Measurements from ENCODE around the gene PCDHGA1. TPM values are rescaled to one million over a fixed set of nuclear protein-coding genes. Genes with fewer than 3 reads are reported as not detected.

PCDHGA1 gene
- total and polyA plus RNA-seq, 2 of the 4 experiments (the other 2 are of a cell fraction) = 0.90 to 0.92 TPM

DNA sequence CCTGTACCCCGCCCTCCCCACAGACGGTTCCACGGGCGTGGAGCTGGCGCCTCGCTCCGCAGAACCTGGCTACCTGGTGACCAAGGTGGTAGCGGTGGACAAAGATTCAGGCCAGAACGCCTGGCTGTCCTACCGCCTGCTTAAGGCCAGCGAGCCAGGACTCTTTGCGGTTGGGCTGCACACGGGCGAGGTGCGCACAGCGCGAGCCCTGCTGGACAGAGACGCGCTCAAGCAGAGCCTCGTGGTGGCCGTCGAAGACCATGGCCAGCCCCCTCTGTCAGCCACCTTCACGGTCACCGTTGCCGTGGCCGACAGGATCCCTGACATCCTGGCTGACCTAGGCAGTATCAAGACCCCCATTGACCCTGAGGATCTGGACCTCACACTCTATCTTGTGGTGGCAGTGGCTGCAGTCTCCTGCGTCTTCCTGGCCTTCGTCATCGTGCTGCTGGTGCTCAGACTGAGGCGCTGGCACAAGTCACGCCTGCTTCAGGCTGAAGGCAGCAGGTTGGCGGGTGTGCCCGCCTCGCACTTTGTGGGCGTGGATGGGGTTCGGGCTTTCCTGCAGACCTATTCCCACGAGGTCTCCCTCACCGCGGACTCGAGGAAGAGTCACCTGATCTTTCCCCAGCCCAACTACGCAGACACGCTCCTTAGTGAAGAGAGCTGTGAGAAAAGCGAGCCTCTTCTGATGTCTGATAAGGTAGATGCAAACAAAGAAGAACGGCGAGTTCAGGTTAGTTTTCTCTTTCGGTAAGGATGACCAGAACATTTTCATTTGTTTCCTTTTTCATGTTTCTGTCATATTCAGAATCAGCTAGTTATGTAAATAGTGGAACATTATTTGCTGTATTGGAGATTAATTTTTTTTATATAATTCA, 35.9 kb downstream of the PCDHGA1 start:
- CTCF ChIA-PET = no interaction called here
- 24% methylated on average over 10 of the region's 46 CpGs; no CpG with 5 or more reads in 1 of the 2 experiments for WGBS, 2 experiments (ENCODE audit: extremely low coverage in 2 of 2, insufficient read length in 1 of 2)
- POLR2A ChIA-PET (ENCODE audit: unreplicated experiment) = no interaction called here
- Histone ChIP-seq H2BK5ac (ENCODE audit: low read depth, low read length, poor library complexity, severe bottlenecking) (no peak overlapping the region), H2BK120ac (ENCODE audit: low read depth, low read length) (no peak overlapping the region), H3K56ac (ENCODE audit: extremely low read depth, insufficient read depth, low read length) (no peak overlapping the region), H4K5ac (ENCODE audit: low read depth, low read length) (no peak overlapping the region), H3K9ac (ENCODE audit: low read depth, low read length) (no peak overlapping the region), H2BK20ac (ENCODE audit: low read depth, low read length) (no peak overlapping the region), H3K27me3 (ENCODE audit: control insufficient read depth, insufficient read depth, low read length) (peaks cover 2% of the 10 kb centered on the region; the same call in 1 of the 2 replicates), H3K4me1 (ENCODE audit: control insufficient read depth, insufficient read depth, low read length) (peaks cover 2% of the 10 kb centered on the region; the same call in 1 of the 2 replicates), H4K20me1 (ENCODE audit: insufficient read depth, low read length) (no peaks in the 10 kb centered on the region), H2AK9ac (replicated peaks; ENCODE audit: low read depth, low read length, poor library complexity) (no peak overlapping the region), H3K4me3 (ENCODE audit: insufficient read depth, low read depth, low read length) (no peak overlapping the region), H3K23ac (ENCODE audit: low read depth, low read length) (no peak overlapping the region), H2BK15ac (ENCODE audit: low read depth, low read length) (no peak overlapping the region), H3K27ac (ENCODE audit: insufficient read depth, low read length) (no peak overlapping the region), H4K8ac (ENCODE audit: low read depth in 2 of 2, low read length in 2 of 2) (no peak overlapping the region), H3K9me3 (ENCODE audit: control insufficient read depth, insufficient read depth, low read length) (peaks cover 51% of the 10 kb centered on the region), H2AFZ (replicated peaks; ENCODE audit: low read length, poor library complexity) (no peak overlapping the region), H2AK5ac (ENCODE audit: low read depth, low read length) (no peak overlapping the region), H3K4ac (ENCODE audit: low read depth, low read length) (no peak overlapping the region), H3K79me1 (ENCODE audit: low read depth in 1 of 2, low read length in 2 of 2) (peaks cover 0 to 3% of the 10 kb centered on the region in 2 experiments; a peak in 1 of 4 replicates), H4K91ac (ENCODE audit: insufficient read depth, low read depth, low read length) (no peak overlapping the region), H3K9me1 (ENCODE audit: insufficient read depth, low read length) (no peaks in the 10 kb centered on the region), H3K14ac (replicated peaks; ENCODE audit: low read depth, low read length) (no peak overlapping the region), H3K4me2 (ENCODE audit: low read depth, low read length) (no peak overlapping the region), H3K18ac (ENCODE audit: low read depth, low read length) (no peak overlapping the region), H3K36me3 (ENCODE audit: control insufficient read depth, insufficient read depth, low read length) (peaks cover 20% of the 10 kb centered on the region)
- no TSS peak for BruUV-seq (replicated peaks)
- no peak for DNase-seq
- ATAC-seq (ENCODE audit: low read depth) = no peak
- dilution Hi-C loops (cut with HindIII; ENCODE audit: low sequenced_read_pairs, unreplicated experiment) (no loop called here), intact Hi-C loops (cut with micrococcal nuclease) (no loop called here), in situ Hi-C loops (cut with MboI; ENCODE audit: low sequenced_read_pairs) (no loop called here)
- TF ChIP-seq SMC3 (IDR thresholded peaks at IDR 0.05; ENCODE audit: low read depth, low read length) (no peak), MXI1 (IDR thresholded peaks at IDR 0.05; ENCODE audit: borderline replicate concordance, low read depth, low read length) (no peak), POLR2A (IDR thresholded peaks at IDR 0.05; ENCODE audit: low read depth, low read length) (no peak), BHLHE40 (IDR thresholded peaks at IDR 0.05; ENCODE audit: low read depth, low read length) (no peak), MAFK (IDR thresholded peaks at IDR 0.05; ENCODE audit: low read depth, low read length) (no peak), CEBPB (IDR thresholded peaks at IDR 0.05; ENCODE audit: low read depth, low read length) (no peak), NFE2L2 (IDR thresholded peaks at IDR 0.05; ENCODE audit: low read depth, low read length) (no peak), MAZ (IDR thresholded peaks at IDR 0.05; ENCODE audit: borderline replicate concordance, low read depth, low read length) (no peak), RAD21 (IDR thresholded peaks at IDR 0.05; ENCODE audit: low read length) (no peak), FOS (IDR thresholded peaks at IDR 0.05; ENCODE audit: low read depth, low read length) (no peak), RFX5 (IDR thresholded peaks at IDR 0.05; ENCODE audit: low read depth, low read length) (no peak), RCOR1 (IDR thresholded peaks at IDR 0.05; ENCODE audit: insufficient replicate concordance, low read length) (no peak)
- TF ChIP-seq, protein P1, sequence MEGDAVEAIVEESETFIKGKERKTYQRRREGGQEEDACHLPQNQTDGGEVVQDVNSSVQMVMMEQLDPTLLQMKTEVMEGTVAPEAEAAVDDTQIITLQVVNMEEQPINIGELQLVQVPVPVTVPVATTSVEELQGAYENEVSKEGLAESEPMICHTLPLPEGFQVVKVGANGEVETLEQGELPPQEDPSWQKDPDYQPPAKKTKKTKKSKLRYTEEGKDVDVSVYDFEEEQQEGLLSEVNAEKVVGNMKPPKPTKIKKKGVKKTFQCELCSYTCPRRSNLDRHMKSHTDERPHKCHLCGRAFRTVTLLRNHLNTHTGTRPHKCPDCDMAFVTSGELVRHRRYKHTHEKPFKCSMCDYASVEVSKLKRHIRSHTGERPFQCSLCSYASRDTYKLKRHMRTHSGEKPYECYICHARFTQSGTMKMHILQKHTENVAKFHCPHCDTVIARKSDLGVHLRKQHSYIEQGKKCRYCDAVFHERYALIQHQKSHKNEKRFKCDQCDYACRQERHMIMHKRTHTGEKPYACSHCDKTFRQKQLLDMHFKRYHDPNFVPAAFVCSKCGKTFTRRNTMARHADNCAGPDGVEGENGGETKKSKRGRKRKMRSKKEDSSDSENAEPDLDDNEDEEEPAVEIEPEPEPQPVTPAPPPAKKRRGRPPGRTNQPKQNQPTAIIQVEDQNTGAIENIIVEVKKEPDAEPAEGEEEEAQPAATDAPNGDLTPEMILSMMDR (conservative IDR thresholded peaks at IDR 0.05; ENCODE audit: low read depth, low read length) = no peak
- TF ChIP-seq, protein P2, sequence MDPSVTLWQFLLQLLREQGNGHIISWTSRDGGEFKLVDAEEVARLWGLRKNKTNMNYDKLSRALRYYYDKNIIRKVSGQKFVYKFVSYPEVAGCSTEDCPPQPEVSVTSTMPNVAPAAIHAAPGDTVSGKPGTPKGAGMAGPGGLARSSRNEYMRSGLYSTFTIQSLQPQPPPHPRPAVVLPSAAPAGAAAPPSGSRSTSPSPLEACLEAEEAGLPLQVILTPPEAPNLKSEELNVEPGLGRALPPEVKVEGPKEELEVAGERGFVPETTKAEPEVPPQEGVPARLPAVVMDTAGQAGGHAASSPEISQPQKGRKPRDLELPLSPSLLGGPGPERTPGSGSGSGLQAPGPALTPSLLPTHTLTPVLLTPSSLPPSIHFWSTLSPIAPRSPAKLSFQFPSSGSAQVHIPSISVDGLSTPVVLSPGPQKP (IDR thresholded peaks at IDR 0.05; ENCODE audit: borderline replicate concordance, low read depth, low read length) = no peak
- TF ChIP-seq, protein P3, sequence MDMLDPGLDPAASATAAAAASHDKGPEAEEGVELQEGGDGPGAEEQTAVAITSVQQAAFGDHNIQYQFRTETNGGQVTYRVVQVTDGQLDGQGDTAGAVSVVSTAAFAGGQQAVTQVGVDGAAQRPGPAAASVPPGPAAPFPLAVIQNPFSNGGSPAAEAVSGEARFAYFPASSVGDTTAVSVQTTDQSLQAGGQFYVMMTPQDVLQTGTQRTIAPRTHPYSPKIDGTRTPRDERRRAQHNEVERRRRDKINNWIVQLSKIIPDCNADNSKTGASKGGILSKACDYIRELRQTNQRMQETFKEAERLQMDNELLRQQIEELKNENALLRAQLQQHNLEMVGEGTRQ (IDR thresholded peaks at IDR 0.05; ENCODE audit: low read depth, low read length) = no peak
